Skin of body (tissue), 2 donors: ENCODE results near the gene NRAP. TPM values are rescaled to one million over a fixed set of nuclear protein-coding genes. Genes with fewer than 3 reads are reported as not detected.

Experiments used
- DNase-seq: peaks from one replicate; lab custom pipeline; 2025; lab: John Stamatoyannopoulos, UW
- total RNA-seq: library from RNA; depleted of rRNA; stranded (reverse); fragments of >200 nt; gene quantifications from one replicate; pipeline ENCODE4 v1.2.3, GENCODE V29; 2014

Gene NRAP
- total RNA-seq, 1 donor from 2014 or later, result 13.6 TPM

GRCh38 chr10:113641702-113642101, 22.1 kb downstream of the NRAP start:
- DNase-seq, result no peak

GRCh38 chr10:113639966-113640365, 23.9 kb downstream of the NRAP start:
- DNase-seq, result no peak

- no peak for DNase-seq
Observed at GRCh38 chr10:113631684-113632367, 32.0 kb downstream of the NRAP start.

DNA sequence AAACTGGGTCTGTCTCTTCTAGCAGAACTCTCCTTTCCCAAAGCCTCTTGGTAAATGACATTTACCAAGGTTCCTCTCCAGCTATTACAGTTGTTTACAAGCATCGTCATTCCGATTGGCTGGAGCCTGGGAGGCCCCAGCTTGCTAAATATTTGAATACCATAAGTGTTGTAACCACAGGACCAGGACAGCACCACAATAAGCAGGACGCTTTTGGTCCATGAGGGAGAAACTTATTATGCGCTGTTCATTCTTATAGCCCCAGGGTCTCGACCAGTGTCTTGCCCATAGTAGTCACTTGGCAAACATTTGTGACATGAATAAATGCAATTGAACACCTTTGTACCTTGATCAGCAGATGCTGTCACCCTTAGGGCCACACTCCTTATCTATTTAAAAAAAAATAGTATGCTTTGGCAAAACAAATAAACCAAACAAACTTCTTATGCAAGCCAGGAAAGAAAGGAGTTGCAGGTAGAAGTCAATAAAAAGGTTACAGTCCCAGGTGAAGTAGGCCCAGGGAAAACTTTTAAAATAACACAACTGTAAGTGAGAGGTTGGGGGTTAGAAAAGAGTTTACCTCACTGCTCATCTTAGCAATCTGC, 32.8 kb downstream of the NRAP start:
- no peak for DNase-seq

GRCh38 chr10:113628607-113629153, 35.2 kb downstream of the NRAP start:
- DNase-seq, result no peak

GRCh38 chr10:113627836-113628235, 36.0 kb downstream of the NRAP start:
- DNase-seq, result no peak

GRCh38 chr10:113626809-113627355, 37.0 kb downstream of the NRAP start:
- DNase-seq, result no peak

GRCh38 chr10:113625461-113626186, 38.2 kb downstream of the NRAP start:
- DNase-seq, result no peak

- no peak for DNase-seq
Observed at GRCh38 chr10:113622831-113623230, 41.0 kb downstream of the NRAP start.

DNA sequence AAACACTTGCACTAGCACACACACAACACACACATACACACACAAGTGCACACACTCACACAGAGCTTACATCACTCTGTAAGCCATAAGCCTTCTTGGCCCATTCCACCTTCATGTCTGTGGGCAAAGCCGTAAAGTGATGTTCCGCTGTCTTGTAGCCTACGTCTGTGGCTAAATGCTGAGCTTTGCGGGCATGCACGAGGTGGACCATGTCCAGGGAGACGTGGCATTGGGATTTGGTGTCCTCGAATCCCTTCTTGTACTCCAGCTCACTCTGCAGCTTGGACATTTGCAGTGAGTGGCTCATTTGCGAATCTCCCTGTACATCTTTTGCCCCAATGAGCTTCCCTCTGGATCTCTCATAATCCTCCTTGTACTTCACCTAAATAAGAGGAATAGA, 42.0 kb downstream of the NRAP start:
- no peak for DNase-seq

GRCh38 chr10:113620936-113621335, 42.9 kb downstream of the NRAP start:
- DNase-seq, result no peak

DNA sequence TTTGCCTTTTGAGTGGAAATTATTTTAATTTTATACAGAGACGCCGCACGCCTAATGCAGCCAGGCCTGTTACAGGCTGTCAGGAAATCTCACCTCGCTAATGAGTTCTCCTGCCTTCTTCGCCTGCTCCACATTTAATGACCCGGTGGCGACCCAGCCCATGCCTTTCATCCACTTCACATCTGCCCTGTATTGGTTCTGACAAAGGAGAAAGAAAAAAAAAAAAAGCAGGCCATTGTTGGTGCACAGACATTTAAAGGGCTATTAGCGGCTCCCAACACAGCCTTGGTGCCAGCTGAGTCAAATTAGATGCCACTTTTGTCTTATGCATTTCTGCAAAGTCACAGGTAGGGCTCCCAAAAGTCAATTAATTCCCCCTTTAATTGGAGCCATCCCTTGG, 43.3 kb downstream of the NRAP start:
- DNase-seq, result no peak

DNA sequence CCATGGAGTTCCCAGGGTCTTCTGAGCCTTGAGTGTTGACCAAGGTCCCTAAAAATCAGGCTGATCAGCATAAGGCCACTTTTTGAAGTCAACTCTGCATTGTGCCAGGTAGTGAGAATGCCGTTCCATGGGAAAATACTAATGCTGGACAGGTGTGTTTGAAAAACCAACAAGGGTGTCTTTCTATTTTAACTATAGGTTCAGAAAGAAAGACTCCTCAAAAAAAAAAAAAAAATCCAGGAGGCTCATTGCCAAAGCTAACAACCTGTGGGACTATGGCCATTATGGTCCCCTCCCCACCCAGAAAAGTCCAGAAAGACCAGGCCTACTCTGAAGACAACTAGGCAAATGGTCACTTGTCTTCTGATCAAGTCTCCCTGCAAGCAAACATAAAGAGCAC, 44.4 kb downstream of the NRAP start:
- no peak for DNase-seq

- DNase-seq, result no peak
Observed at GRCh38 chr10:113618338-113618737, 45.5 kb downstream of the NRAP start.

DNA sequence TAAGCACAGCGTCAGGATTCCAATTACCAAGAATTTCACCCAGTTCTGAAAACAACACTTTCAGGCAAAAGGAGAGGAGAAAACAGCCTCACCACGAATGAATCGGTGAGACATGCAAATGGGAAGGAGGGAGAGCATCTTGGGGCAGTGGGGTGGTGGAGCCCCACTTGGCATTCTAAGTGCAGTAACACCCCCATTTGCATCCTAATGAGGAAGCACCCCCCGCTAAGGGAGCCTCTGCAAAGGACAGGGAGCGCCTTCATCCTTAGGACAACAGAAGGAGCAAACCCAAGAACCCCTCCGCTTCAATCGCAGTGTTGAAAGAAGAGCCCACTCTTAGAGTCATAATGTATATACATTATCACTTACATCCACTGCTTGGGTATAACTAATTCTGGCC, 46.8 kb downstream of the NRAP start:
- no peak for DNase-seq

- DNase-seq, result no peak
Observed at GRCh38 chr10:113616244-113617074, 47.4 kb downstream of the NRAP start.

- no peak for DNase-seq
Observed at GRCh38 chr10:113613977-113614690, 49.7 kb downstream of the NRAP start.

GRCh38 chr10:113613427-113613826, 50.4 kb downstream of the NRAP start:
- no peak for DNase-seq

GRCh38 chr10:113612154-113612553, 51.7 kb downstream of the NRAP start:
- DNase-seq, result no peak
